GM12864 (cell line): ENCODE results near the gene BAIAP2.

ENCODE experiments used
- DNase-seq: peaks from one replicate; pipeline ENCODE4 v3.0.0-alpha.2; 2011; ENCODE audit warnings: low read depth
- H3K4me3 ChIP-seq: 2 replicates; pipeline ENCODE4 v1.5.1; 2011; ENCODE audit warnings: mild to moderate bottlenecking, low read depth, low read length, control low read depth
- TF ChIP-seq, protein P1 (sequence below): IDR thresholded peaks from 2 replicates; pipeline ENCODE4 v1.5.1; 2011; ENCODE audit warnings: low read depth, mild to moderate bottlenecking, moderate library complexity, low read length, control low read depth, inconsistent platforms; ENCODE audit errors: missing control alignments

BAIAP2 gene, protein sequence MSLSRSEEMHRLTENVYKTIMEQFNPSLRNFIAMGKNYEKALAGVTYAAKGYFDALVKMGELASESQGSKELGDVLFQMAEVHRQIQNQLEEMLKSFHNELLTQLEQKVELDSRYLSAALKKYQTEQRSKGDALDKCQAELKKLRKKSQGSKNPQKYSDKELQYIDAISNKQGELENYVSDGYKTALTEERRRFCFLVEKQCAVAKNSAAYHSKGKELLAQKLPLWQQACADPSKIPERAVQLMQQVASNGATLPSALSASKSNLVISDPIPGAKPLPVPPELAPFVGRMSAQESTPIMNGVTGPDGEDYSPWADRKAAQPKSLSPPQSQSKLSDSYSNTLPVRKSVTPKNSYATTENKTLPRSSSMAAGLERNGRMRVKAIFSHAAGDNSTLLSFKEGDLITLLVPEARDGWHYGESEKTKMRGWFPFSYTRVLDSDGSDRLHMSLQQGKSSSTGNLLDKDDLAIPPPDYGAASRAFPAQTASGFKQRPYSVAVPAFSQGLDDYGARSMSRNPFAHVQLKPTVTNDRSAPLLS

DNA sequence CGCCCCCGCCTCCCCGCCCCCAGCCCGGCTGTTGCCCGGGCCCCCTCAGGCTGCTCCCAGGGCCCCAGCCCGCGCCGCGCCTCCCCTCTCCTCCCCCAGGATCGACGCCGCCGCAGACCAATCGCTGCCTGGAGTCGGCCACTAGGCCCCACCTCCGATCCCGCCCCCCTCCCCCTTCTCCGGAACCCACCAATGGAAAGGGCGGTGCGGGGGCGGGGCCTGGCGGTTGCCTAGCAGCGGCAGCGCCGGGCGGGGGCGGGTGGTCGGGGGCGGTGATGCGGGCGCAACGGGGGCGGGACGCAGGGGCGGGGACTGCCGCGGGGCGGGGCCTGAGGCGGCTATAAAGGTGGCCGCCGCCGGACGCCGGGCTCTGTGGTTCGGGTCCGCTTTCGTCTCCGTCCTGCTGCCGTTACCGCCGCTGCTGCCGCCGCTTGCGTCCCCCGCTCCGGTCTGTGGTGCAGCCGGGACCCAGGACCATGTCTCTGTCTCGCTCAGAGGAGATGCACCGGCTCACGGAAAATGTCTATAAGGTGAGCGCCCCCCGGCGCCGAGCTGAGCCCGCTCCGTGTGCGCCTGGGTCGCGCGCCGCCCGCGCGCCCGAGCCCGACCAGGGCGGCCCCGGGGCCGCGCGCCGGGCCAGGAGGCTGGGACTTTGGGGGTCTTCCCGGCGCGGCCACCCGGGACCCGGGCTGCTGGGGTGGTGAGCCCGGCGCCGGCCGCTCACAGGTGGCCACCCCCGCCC is at the start of gene BAIAP2:
Gene BAIAP2, plus strand, starts transcription at position 373 of the 742 bp plus-strand sequence. Its CDS starts 104 bp downstream, at position 477.
- H3K4me3 ChIP-seq: peak within 1 kb of the TSS; percentile 48; the same call in 1 of the 2 replicates
- peak; percentile 64 for DNase-seq
- TF ChIP-seq, protein P1, sequence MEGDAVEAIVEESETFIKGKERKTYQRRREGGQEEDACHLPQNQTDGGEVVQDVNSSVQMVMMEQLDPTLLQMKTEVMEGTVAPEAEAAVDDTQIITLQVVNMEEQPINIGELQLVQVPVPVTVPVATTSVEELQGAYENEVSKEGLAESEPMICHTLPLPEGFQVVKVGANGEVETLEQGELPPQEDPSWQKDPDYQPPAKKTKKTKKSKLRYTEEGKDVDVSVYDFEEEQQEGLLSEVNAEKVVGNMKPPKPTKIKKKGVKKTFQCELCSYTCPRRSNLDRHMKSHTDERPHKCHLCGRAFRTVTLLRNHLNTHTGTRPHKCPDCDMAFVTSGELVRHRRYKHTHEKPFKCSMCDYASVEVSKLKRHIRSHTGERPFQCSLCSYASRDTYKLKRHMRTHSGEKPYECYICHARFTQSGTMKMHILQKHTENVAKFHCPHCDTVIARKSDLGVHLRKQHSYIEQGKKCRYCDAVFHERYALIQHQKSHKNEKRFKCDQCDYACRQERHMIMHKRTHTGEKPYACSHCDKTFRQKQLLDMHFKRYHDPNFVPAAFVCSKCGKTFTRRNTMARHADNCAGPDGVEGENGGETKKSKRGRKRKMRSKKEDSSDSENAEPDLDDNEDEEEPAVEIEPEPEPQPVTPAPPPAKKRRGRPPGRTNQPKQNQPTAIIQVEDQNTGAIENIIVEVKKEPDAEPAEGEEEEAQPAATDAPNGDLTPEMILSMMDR: peak; percentile 4

DNA sequence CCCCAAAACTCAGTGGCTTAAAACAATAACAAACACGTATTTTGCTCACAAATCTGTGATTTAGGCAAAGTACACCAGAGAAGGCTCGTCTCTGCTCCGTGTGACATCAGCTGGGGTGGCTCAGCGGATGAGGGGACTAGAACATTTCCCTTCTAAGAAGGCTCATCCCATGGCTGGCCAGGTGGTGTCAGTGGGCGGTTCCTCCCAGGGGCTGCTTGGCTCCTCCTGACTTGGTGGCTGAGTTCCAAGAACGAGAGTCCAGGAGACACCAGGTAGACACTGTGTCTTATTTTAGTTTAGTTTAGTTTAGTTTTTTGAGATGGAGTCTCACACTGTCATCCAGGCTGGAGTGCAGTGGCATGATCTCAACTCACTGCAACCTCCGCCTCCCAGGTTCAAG is 48.9 kb upstream of the BAIAP2 start:
- DNase-seq: no peak
- H3K4me3 ChIP-seq: no peak overlapping the region
- TF ChIP-seq, protein P1: no peak

DNA sequence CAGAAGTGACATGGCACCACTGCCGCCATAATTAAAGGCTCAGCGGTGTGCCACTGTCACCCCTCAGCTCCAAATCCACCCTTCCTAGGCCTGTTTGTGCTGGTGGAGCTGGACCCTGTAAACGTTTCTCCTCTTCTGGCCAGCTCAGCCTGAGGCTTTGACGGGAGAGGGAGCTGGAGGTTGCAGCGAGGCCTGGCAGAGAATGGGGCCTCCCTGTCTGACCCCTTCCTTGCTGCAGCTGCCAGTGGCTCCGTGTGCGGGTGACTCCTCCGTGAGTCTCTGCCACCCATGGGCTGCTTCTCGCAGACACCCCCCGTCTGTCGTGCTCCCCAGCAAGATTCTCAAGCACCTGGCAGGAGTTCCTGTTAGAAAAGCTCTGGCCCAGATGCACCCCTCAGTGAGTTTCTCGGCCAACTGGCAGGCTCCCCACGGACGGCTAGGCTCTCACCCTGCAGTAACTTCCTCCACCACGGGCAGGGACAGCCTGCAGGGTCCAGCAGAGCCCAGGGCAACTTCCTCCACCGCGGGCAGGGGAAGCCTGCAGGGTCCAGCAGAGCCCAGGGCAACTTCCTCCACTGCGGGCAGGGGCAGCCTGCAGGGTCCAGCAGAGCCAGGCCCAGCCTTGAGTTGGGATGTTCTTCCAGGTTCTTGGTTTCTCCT is 48.0 kb upstream of the BAIAP2 start:
- no peak for DNase-seq

DNA sequence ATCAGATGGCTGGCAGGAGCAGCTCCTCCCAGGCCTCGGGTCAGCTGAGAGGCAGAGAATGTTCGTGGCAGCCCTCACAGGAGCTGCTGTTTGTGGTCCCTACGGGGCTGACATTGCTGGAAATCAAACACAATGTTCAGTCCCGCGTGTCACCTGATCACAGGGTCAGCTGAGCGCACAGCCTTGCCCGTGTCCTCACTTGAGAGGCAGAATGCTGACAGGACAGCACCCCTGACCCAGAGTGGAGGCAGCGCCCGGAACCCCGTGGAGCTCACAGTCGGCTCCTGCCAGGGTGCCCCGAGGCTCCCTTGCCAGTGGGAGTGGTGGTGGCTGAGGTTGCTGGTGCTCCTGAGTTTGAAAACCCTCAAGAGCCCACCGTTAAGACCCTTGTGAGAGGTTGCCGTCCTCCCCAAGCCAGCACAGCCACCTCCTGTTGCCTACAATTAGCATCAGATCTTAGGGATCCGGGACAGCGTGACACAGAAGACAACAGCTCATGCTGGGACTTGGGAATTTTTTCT is 47.0 kb upstream of the BAIAP2 start:
- DNase-seq: no peak
- TF ChIP-seq, protein P1: no peak

More for the DNA sequence above, 48.0 kb upstream of the BAIAP2 start:
- TF ChIP-seq, protein P1: no peak
- no peak overlapping the region for H3K4me3 ChIP-seq

DNA sequence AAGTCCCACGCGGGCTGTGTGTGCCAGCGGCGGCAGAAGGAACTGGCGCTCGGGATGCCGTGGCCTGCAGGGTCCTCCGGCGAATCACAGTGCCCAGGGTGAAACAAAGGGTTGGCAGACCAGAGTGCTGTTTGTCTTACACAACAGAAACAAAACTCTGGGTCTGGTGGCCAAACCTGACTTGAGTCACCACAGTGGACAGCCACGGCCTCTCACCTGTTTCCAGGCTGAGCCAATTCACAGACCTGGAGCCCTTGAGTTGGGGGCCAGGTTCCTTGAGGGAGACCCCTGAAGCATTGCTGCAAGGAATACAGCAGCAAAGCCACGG is 45.4 kb upstream of the BAIAP2 start:
- DNase-seq: no peak
- H3K4me3 ChIP-seq: no peak overlapping the region
- TF ChIP-seq, protein P1: no peak

More for the DNA sequence above, 47.0 kb upstream of the BAIAP2 start:
- no peak overlapping the region for H3K4me3 ChIP-seq

DNA sequence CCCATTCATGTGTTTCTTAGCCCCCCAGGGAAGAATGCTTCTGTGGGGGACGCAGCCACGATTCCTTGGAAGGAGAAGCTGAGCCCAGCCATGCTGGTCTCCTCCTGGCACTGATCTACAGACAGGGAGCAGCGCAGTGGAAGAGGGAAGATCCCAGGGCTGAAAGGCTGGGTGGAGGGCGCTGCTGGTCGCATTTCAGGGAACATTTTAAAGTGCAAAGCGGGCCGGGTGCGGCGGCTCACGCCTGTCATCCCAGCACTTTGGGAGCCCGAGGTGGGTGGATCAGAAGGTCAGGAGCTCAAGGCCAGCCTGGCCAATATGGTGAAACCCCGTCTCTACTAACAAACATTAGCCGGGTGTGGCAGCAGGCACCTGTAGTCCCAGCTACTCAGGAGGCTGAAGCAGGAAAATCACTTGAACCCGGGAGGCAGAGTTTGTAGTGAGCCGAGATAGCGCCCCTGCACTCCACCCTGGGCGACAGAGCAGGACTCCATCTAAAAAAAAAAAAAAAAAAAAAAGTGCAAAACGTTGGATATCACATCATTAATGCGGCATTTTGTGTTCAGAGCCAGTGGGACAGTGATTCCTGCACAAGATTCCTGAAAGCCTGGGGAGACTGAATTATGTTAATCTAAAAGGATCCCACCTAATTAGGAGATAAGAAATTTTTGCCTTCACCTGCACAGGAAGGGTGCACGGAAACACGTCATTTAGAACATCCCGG is 43.9 kb upstream of the BAIAP2 start:
- TF ChIP-seq, protein P1: no peak
- no peak for DNase-seq
- H3K4me3 ChIP-seq: peak overlapping the region; percentile 92
